ENCODE data around the gene XK. TPM values are rescaled to one million over a fixed set of nuclear protein-coding genes. Genes with fewer than 3 reads are reported as not detected.

XK gene
- total and polyA plus RNA-seq, 9 of the 15 experiments (the other 6 are each of a cell fraction or from before 2014, with no cell fraction given) = 4.0 to 21.6 (median 11.6) TPM

- TF ChIP-seq E2F1 (CRISPR knock-in tag; IDR thresholded peaks at IDR 0.05) = 0 out of 2 replicates have a peak, but pooled peaks have one; percentile 31
- no peak for TF ChIP-seq ELF1 (tag; IDR thresholded peaks at IDR 0.05)
- peak; percentile 80 for TF ChIP-seq BHLHE40 (IDR thresholded peaks at IDR 0.05; ENCODE audit: low read length)
- TF ChIP-seq ZFX (CRISPR knock-in tag; IDR thresholded peaks at IDR 0.05) = peak; percentile 70
- 0 out of 2 replicates have a peak, but pooled peaks have one; percentile 12 for TF ChIP-seq THAP12 (CRISPR knock-in tag; IDR thresholded peaks at IDR 0.05)
- no peak for TF ChIP-seq DNMT1 (IDR thresholded peaks at IDR 0.05)
- no peak for TF ChIP-seq CREBBP (IDR thresholded peaks at IDR 0.05; ENCODE audit: low read depth, low read length)
- TF ChIP-seq NKRF (IDR thresholded peaks at IDR 0.05; ENCODE audit: borderline replicate concordance) = no peak
- no peak for TF ChIP-seq SRSF1 (IDR thresholded peaks at IDR 0.05; ENCODE audit: low read depth, low read length)
- TF ChIP-seq CHD4 (IDR thresholded peaks at IDR 0.05; ENCODE audit: insufficient read depth, insufficient replicate concordance, low read depth, low read length, poor library complexity, severe bottlenecking) = no peak
- no peak for TF ChIP-seq ZNF384 (IDR thresholded peaks at IDR 0.05; ENCODE audit: low read depth, low read length)
- no peak for TF ChIP-seq CSDE1 (IDR thresholded peaks at IDR 0.05)
- TF ChIP-seq KLF1 (tag; IDR thresholded peaks at IDR 0.05) = no peak
- TF ChIP-seq POLR2A (conservative IDR thresholded peaks at IDR 0.05) = peak; percentile 64
- peak; percentile 51; the same call in 1 of the 2 replicates for TF ChIP-seq TOE1 (IDR thresholded peaks at IDR 0.05; ENCODE audit: borderline replicate concordance)
- TF ChIP-seq TOE1 (CRISPR knock-in tag; IDR thresholded peaks at IDR 0.05; ENCODE audit: borderline replicate concordance, low read depth) = no peak
- no peak for TF ChIP-seq NCOA4 (IDR thresholded peaks at IDR 0.05; ENCODE audit: partially characterized antibody)
- no peak for TF ChIP-seq NFYB (IDR thresholded peaks at IDR 0.05; ENCODE audit: extremely low read depth, insufficient read length)
- 0 out of 4 replicates have a peak, but pooled peaks of 1 of the 2 experiments have one; percentile 64 for TF ChIP-seq TEAD1 (CRISPR knock-in tag; IDR thresholded peaks at IDR 0.05)
- TF ChIP-seq ZNF197 (CRISPR knock-in tag; IDR thresholded peaks at IDR 0.05; ENCODE audit: low read depth) = no peak
- TF ChIP-seq SNAPC5 (CRISPR knock-in tag; IDR thresholded peaks at IDR 0.05) = no peak
- TF ChIP-seq FOXM1 (IDR thresholded peaks at IDR 0.05; ENCODE audit: low read depth) = peak; percentile 54; the same call in 1 of the 2 replicates
- TF ChIP-seq FOXM1 (CRISPR knock-in tag; IDR thresholded peaks at IDR 0.05; ENCODE audit: low read depth) = no peak
Measured at GRCh38 chrX:37685381-37686359, at the start of gene XK (continued).

Measured in K562 (cell line).